RPMI7951 (cell line): ENCODE measurements around the gene UBE2E2. TPM values are rescaled to one million over a fixed set of nuclear protein-coding genes. Genes with fewer than 3 reads are reported as not detected.

Experiments
- DNase-seq: peaks from one replicate; pipeline ENCODE4 v3.0.0-alpha.2; 2012; ENCODE audit warnings: low read depth
- total RNA-seq: library from RNA; depleted of rRNA; stranded (reverse); fragments of >200 nt; shearing (Covaris generic); gene quantifications from 2 replicates; pipeline ENCODE4 v1.2.3, GENCODE V29; 2014

UBE2E2 gene
- total RNA-seq, 1 experiment from 2014 or later = 91.9 TPM

DNA sequence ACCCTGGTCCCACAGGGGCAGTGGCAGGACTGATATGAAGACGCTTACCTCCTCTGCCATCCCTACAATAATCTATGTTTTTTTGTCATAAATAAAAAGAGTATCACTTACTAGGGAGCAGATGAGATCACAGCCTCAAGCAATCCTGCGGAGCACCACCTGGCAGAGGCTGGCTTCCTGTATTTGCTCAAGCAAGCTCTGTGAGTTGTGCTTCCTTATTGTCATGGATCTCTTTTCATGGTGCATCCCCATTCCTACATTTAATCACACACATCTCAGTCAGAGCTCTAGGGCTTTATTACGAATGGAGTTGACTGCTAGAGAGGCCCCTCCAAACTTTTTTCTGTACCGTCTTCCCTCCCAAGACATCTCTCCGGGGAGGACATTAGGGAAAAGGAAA lies 186.0 kb downstream of the UBE2E2 start:
- no peak for DNase-seq

GRCh38 chr3:23389686-23390085 lies 186.6 kb downstream of the UBE2E2 start:
- no peak for DNase-seq

DNA sequence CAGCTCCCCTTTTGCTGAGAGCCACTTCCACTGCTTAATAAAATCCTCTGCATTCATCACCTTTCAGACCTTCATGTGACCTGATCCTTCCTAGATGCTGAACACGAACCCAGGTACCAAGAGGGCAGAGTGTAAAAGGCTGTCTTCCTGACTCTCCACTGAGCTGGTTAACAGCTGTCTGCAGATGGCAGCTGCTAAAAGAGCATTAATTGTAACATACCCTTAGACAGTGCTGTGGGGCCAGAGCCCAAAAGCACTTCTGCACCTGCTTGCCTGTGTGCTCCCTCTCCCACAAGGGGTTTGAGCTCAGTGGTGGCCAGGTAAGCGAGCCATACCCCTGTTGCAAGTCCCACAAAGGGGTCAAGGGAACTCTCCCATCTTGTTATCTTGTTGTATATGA lies 187.3 kb downstream of the UBE2E2 start:
- DNase-seq = no peak

GRCh38 chr3:23390989-23391553 lies 187.9 kb downstream of the UBE2E2 start:
- no peak for DNase-seq

DNA sequence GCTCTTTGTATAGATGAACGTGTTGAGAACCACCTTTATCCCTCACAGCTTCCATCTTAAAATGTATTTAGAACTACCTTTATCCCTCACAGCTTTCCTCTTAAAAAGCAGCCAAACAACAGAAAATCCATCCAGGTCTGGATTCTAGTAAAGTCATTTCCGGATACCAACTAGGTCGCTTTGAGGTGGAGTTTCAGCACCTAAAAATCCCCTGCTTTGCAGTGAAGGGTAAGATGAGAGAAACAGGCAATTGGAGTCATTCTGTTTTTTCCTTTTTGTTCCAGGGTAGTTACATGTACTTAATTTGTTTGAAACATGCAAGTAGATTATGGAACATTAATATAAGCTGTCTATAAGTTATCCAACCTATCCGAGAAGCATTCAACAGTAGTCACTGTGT lies 192.0 kb downstream of the UBE2E2 start:
- no peak for DNase-seq

DNA sequence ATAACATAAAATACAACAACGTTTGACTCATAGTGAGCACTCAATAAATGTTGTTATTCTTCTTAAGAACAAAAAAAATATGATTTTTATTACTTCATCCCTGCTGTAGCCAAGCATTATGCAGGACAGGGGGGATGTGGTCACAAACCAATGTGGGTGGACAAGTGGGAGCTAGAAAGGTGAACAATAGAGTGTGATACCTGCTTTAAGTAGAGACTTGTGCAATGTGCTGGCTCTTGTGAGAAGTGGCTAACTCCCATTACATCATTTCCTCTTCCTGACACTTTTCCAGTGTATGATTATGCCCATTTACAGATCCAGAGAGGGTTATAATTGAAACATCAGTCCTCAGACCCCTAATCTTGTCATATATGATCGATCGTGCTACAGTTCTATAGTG lies 193.6 kb downstream of the UBE2E2 start:
- DNase-seq = no peak

DNA sequence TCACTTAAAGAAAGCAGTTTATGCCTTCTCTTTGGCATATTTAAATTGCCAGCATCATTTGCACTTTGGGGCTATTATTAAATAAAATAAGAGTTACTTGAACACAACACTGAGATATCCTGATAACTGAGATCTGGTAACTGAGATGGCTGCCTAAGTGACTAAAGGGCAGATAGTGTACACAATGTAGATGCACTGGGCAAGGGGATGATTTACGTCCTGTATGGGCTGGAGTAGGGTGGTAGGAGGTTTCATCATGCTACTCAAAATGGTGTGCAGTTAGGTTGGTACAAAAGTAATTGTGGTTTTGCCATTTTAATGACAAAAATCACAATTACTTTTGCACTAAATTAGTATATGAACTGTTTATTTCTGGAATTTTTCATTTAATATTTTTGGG lies 196.1 kb downstream of the UBE2E2 start:
- no peak for DNase-seq

DNA sequence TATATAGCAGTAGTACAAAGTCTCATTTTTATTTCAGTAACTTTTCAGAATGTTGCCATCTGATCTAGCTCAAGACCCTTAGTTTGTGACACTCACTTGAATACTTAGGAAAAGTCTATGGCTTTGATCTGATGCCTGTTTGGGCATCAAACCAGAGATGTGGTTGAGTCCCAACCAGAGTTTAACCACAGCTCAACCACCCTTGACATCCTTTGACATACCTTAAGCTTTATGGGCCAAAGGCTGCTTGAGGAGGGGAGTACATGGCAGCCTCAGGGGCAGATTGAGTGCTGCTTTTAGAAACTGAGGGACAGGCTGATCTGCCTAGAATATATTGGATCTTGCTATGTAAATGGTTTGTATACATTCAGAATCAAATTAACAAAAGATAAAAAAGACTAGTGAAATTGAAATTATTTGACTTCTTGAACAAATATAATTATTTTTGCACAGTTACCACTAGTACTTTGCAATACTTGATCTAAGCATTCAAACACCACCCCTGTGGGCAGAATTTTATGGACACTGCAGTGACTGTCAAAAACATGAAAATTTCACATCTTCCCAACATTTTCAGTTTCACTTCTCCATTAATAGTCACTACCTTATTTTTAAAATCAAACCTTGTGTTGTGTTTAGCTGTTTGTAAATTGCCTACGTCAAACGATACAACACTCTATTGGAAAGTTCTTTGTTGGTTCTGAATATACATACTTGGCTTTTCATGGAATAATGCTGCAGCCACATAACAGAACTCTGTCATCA lies 199.8 kb downstream of the UBE2E2 start:
- DNase-seq = peak; percentile 56

DNA sequence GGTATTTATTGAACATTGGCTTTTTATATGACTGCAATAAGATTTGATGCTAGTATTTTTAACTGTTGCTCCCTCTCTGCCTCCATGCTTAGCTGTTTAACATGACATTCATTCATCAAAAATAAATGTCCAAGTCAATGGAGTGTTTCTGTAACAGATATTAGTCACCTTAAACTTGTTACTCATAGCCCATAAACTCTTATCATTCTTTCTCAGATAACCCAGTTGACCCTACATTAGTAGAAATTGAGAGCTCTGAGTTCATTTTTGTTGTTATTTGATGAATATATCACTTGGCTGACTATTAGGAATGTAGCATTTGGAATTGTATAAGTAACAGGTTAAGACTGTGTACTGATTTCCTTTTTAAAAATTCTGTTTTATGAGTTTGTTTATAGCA lies 201.1 kb downstream of the UBE2E2 start:
- DNase-seq = no peak

DNA sequence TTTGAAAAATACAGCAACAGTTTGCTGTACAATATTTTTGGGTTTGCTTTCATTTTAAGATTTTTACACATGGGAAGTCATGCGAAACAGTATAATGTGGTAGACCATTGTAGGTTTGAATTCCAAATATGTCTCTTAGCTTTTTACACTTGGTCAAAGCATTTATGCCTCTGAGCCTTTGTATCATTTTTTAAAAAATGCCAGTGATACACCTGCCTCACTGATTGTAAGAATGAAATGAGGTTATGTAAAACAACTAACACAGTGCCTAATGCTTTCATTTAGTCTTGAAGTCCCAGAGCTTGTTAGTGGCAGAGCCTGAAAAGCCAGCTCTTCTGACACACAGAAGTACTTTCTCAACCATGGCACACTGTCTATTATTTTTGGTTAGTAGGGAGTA lies 202.0 kb downstream of the UBE2E2 start:
- no peak for DNase-seq

- peak; percentile 26 for DNase-seq
Measured at GRCh38 chr3:23406601-23407000, 203.5 kb downstream of the UBE2E2 start.

DNA sequence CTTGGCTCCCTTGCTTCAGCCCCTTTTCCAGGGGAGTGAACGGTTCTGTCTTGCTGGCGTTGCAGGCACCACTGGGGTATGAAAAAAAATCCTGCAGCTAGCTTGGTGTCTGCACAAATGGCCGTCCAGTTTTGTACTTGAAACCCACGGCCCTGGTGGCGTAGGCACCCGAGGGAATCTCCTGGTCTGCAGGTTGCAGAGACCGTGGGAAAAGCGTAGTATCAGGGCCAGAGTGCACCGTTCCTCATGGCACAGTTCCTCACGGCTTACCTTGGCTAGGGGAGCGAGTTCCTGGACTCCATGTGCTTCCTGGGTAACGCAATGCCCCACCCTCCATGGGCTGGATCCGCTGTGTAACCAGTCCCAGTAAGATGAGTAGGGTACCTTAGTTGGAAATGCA lies 214.9 kb downstream of the UBE2E2 start:
- no peak for DNase-seq

DNA sequence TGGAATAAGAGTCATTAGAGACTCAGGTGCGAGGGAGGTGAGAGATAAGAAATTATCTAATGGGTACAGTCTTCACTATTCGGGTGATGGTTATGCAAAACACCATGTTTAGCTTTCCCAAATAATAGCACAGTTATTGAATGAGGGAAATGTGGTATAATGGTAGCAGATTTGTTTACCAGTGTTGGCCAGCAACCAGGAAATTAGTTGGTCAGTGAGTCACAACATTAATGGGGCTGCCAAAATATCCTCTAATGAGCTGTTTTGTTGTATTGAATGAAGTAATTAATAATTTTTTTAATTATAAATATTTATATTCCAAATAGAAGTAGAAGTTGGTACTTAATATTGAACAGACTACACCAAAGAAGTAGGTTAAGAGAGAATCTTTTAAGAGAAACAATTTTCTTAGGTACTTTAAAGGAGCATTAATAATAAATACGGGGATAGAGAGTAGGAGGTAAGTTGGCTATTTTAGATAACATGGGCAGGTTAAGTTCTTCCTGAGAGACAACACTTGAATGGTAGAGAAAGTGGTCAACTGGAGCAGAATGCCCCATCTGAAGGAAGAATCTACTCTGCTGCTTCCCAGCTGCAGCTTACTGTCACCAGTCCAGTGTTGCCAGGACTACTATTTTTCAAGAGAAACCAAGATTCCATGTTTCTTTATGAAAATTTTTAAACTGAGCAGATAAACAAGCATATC lies 218.8 kb downstream of the UBE2E2 start:
- peak; percentile 13 for DNase-seq

DNA sequence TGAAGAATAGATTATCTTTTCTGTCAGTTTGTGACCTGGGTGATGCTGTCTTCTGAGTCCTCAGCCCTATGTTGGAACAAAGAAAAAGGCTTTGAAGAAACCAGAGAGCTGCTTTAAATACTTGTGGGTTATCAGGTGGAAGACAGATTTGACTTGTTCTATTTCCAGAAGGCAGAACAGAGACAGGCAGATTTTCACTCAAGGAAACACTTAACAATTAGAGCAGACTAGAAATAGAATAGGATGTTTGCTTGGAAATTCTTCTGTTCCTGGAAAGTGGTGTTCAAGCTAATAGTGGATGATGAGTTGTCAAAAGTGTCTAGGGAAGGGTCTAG lies 219.4 kb downstream of the UBE2E2 start:
- DNase-seq = no peak

DNA sequence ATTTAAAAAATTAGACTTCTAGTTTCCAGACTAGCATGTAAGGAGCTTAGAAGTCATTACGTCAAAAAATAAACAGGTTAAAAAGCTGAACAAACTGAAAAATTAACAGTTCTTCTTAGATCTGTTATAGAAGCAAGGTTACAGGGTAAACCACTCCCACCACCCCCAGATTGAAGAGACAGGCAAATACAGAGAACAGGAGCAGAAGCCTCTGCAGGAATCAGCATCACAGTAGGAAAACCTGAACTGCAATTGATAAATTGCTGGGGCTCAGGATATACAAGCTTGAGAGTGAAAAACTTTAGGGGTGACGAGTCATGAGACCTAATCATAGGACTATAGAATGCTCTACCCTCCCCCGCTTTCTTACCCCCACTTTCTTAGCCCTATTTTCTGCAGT lies 222.3 kb downstream of the UBE2E2 start:
- no peak for DNase-seq

GRCh38 chr3:23430781-23431398 lies 227.8 kb downstream of the UBE2E2 start:
- DNase-seq = peak; percentile 11

- DNase-seq = no peak
Measured at GRCh38 chr3:23431764-23432163, 228.6 kb downstream of the UBE2E2 start.

DNA sequence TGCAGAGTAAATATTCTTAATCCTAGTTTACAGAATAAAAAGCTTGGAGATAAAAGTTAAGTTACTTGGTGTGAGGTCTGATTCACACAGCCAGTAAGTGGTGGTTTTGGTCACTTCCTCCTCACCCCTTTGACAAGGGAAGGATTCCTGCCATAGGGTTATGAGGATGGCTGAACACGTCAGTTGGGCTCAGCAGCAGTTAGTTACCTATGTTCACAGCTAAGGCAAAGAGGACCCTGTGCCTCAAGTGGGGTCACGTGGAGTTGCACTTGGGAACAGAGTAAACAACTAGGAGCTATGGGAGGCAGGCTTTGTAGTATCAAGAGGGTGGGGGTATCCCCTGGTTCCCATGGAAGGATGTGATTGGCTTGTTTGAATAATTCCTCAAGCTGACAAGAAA lies 232.2 kb downstream of the UBE2E2 start:
- no peak for DNase-seq

GRCh38 chr3:23435904-23436303 lies 232.8 kb downstream of the UBE2E2 start:
- DNase-seq = no peak

DNA sequence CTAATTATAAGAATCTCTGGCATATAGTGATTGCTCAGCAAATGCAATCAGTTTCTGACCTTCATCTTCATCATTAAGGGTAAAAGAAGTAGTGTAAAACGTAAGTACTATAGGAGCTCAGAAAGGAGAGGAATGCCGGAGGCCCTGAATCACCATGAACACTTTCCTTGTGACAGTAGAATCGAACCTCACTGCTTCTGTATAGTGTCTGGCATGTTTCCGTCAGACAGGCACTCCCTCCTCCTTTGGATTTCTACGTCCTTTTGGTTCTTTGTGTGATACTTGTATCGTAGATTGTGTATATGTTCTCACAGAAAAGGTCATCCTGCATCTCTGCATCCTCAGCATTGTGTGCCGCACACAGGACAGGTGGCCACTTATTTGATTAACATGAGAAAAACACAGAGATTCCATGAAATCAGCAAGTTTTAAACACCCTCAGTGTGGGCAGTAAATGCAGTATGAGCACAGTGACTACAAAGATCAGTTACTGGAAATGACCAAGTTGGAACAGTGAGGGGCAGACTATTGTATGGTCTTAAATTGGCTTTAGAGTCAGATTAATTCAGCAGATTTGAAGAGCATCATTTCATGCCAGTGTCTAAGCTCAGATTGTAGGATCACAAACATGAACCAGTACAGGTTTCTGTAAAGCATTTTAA lies 234.5 kb downstream of the UBE2E2 start:
- no peak for DNase-seq

DNA sequence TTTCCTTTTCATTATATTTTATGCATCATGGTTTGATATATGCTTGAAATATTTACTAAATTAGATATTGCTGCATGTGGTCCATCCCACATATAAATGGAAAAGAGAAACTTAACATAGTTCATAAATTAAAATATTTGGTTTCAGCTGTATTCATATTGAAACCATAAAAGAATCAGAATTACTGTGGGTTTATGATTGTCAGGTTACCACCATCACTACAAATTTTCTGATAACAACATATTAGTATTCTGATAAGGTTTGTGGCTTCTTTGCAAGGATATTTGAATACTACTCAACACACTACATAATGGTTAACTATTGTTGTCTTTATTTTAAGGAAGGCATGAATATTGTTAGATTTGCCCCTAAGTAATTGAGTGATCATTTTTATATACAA lies 235.5 kb downstream of the UBE2E2 start:
- no peak for DNase-seq

- no peak for DNase-seq
Measured at GRCh38 chr3:23439080-23439479, 236.0 kb downstream of the UBE2E2 start.
